AG04449 (cell line): ENCODE data around the gene HOXC11.

ENCODE experiments used
- CTCF ChIA-PET: fragments of 350-600 bp; formaldehyde crosslinking; extraction: SDS; loops from one replicate; lab custom pipeline; 2021; ENCODE audit warnings: antibody characterized with exemption; lab: Yijun Ruan, JAX
- POLR2A ChIA-PET: fragments of 400-600, 350-600 bp; formaldehyde crosslinking; extraction: SDS; loops from one replicate; lab custom pipeline; 2020; ENCODE audit warnings: antibody characterized with exemption, inconsistent platforms; lab: Yijun Ruan, JAX
- DNase-seq: peaks from one replicate; pipeline ENCODE4 v3.0.0-alpha.2; 2010; ENCODE audit warnings: low read depth, low spot score
- H3K4me3 ChIP-seq: 2 replicates; pipeline ENCODE4 v1.5.1; 2011; ENCODE audit warnings: low read depth, mild to moderate bottlenecking, control low read depth, low read length
- TF ChIP-seq, protein P1 (sequence below): IDR thresholded peaks from one replicate; pipeline ENCODE4 v1.5.1; 2011; ENCODE audit warnings: mild to moderate bottlenecking, moderate library complexity, low read length, control low read depth, inconsistent platforms; ENCODE audit not compliant: insufficient read depth; ENCODE audit errors: missing control alignments

Gene HOXC11

DNA sequence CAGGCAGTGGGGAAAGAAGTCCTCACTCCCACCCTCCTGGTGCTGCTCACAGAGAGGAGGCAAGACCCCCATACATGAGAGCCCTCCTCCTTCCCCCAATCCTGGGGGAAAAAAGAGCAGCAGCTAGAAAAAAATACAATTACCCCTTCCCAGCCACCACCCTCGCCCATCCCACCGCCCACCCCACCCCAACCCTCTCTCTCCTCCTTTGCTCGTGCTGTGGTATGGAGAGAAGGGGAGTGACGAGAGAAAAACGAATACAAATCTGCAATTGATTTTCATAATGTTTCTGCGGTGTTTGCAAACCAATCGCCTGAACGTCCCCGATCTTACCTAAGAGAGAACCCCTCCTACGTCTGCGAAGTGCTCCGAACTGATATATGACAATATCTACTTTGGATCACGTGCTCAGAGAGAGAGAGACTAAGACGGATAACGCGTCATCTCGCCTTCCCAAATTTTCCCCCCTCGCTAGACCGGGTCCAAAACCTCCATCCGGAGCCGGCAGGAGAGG lies at the start of gene HOXC11:
Gene HOXC11 (plus strand): TSS at position 405 of the 514 bp plus-strand sequence. CDS start 116 bp downstream, outside the sequence.
- ChIA-PET CTCF (interaction anchor here (0.8 to 2.0 kb wide), 7 partner anchors 12 to 242 kb away, joined by 3 to 11 read pairs (median 3); partner anchors contain the start of gene HOXC10), POLR2A (interaction anchor here (0.9 to 1.0 kb wide), 2 partner anchors 9 to 45 kb away, joined by 4 read pairs; no protein-coding TSS in a partner anchor)
- TF ChIP-seq, protein P1, sequence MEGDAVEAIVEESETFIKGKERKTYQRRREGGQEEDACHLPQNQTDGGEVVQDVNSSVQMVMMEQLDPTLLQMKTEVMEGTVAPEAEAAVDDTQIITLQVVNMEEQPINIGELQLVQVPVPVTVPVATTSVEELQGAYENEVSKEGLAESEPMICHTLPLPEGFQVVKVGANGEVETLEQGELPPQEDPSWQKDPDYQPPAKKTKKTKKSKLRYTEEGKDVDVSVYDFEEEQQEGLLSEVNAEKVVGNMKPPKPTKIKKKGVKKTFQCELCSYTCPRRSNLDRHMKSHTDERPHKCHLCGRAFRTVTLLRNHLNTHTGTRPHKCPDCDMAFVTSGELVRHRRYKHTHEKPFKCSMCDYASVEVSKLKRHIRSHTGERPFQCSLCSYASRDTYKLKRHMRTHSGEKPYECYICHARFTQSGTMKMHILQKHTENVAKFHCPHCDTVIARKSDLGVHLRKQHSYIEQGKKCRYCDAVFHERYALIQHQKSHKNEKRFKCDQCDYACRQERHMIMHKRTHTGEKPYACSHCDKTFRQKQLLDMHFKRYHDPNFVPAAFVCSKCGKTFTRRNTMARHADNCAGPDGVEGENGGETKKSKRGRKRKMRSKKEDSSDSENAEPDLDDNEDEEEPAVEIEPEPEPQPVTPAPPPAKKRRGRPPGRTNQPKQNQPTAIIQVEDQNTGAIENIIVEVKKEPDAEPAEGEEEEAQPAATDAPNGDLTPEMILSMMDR = no peak
- no peak for DNase-seq
- peak within 1 kb of the TSS; percentile 76 for H3K4me3 ChIP-seq

- POLR2A ChIA-PET = no interaction called here
- CTCF ChIA-PET = no interaction called here
- DNase-seq = no peak
- no peak overlapping the region for H3K4me3 ChIP-seq
- TF ChIP-seq, protein P1 = no peak
Measured at GRCh38 chr12:53924521-53925405, 48.2 kb upstream of the HOXC11 start.

GRCh38 chr12:53927220-53928029 lies 45.5 kb upstream of the HOXC11 start:
- H3K4me3 ChIP-seq = no peak overlapping the region
- ChIA-PET POLR2A (no interaction called here), CTCF (no interaction called here)
- TF ChIP-seq, protein P1 = no peak
- no peak for DNase-seq

DNA sequence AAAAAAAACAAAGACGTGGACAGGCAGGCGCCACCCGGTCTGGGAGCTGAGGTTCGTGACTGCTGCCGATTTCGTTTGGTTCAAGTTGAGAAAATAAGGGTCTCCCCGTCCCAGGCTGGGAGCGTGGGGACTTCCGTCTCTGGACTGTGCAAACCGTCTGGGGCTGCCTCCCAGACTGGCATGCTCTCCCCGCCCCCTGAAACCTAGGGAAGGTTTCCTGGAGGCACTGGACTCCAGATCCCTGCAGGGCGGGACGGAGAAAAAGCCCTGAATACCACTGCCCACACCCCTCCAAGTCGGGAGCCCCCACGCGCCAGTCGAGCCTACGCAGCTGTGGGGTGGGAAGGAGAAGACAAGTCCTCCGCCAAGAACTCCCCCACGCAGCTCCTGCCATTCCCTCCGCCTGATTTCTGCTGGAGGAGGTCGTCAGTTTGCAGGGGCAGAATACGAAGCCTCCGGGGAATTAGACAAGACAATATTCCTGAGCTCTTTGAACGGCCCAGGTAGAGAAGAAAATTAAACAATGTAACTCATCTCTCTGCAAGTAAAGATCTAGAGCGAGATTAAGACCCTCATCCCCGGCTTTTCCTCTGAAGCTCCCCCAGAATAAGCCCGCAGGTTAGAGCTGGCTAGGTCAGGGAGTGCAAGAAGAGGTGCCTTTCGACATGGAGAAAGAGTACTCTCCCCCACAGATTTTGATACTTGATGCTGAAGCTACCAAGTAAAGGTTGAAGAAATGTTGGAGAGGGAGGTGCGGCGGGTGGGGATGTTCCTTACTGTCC lies 44.7 kb upstream of the HOXC11 start:
- ChIA-PET CTCF (no interaction called here), POLR2A (no interaction called here)
- TF ChIP-seq, protein P1 = no peak
- H3K4me3 ChIP-seq = no peak overlapping the region
- no peak for DNase-seq

DNA sequence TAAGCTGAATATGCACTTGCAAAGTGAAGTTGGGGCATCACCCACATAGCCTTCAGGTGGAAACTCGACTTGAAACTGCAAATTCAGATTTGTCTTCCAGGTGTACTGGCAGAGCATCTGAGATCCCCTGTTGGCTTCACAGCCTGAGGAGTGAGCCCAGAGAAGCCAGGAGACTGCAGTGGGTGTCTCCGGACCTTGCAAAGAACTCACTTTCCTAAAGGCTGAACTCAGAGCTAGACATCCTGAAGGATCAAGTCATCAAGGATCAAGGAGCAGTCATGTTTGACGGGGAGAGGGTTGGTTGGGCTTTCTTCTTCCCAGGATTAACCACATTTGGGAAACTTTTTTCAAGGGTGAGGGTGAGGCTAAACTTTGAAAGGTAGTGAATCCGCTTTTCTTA lies 43.4 kb upstream of the HOXC11 start:
- DNase-seq = no peak
- CTCF ChIA-PET = no interaction called here
- no peak overlapping the region for H3K4me3 ChIP-seq
- POLR2A ChIA-PET = no interaction called here
- TF ChIP-seq, protein P1 = no peak
